Caco-2 (cell line): Measurements from ENCODE around the gene LARGE2. TPM values are rescaled to one million over a fixed set of nuclear protein-coding genes. Genes with fewer than 3 reads are reported as not detected.

Source experiments
- BruUV-seq: library from RNA; stranded (reverse); fragments of 400-500 nt; replicated peaks from 2 replicates; lab custom pipeline; 2021; lab: Mats Ljungman, UMichigan
- CTCF ChIA-PET: fragments of 300-600 bp; sonication (Branson Sonifier 250); formaldehyde crosslinking; loops from one replicate; lab custom pipeline; 2022; ENCODE audit warnings: antibody characterized with exemption; lab: Charles Lee
- POLR2A ChIA-PET: fragments of 300-600 bp; sonication (Branson Sonifier 250); formaldehyde crosslinking; loops from one replicate; lab custom pipeline; 2022; ENCODE audit warnings: antibody characterized with exemption; lab: Charles Lee
- DNase-seq, 2 experiments: peaks; one replicate each; pipeline versions ENCODE4 v3.0.0 to v3.0.0-alpha.2; 2020 to 2022
- H3K27me3 ChIP-seq: replicated peaks from 2 replicates; pipeline ENCODE4 v1.6.0; 2011; ENCODE audit warnings: low read length; ENCODE audit not compliant: control insufficient read depth, insufficient read depth
- H3K36me3 ChIP-seq: 2 replicates; pipeline ENCODE4 v1.5.1; 2011; ENCODE audit warnings: low read length; ENCODE audit not compliant: control insufficient read depth, insufficient read depth
- H3K4me1 ChIP-seq: fragments of 250-450 bp; sonication (Bioruptor Pico); 2 replicates; pipeline ENCODE4 v1.5.1; 2020; ENCODE audit warnings: mild to moderate bottlenecking
- H3K4me3 ChIP-seq: 2 replicates; pipeline ENCODE4 v1.5.1; 2011; ENCODE audit warnings: low read depth, mild to moderate bottlenecking, control low read depth, low read length
- H3K9me3 ChIP-seq: fragments of 250-450 bp; sonication (Bioruptor Pico); 2 replicates; pipeline ENCODE4 v1.5.1; 2020; ENCODE audit warnings: mild to moderate bottlenecking, moderate library complexity
- H3K27ac Mint-ChIP-seq: one replicate; pipeline ENCODE4 v1.8.0; 2022; ENCODE audit warnings: mixed read lengths; ENCODE audit not compliant: unreplicated experiment
- H3K27me3 Mint-ChIP-seq: one replicate; pipeline ENCODE4 v1.8.0; 2022; ENCODE audit warnings: mixed read lengths; ENCODE audit not compliant: insufficient read depth, unreplicated experiment
- H3K36me3 Mint-ChIP-seq: one replicate; pipeline ENCODE4 v1.8.0; 2022; ENCODE audit warnings: mild to moderate bottlenecking, mixed read lengths; ENCODE audit not compliant: insufficient read depth, unreplicated experiment
- H3K4me1 Mint-ChIP-seq: one replicate; pipeline ENCODE4 v1.8.0; 2022; ENCODE audit warnings: low read depth, mixed read lengths; ENCODE audit not compliant: unreplicated experiment
- H3K4me3 Mint-ChIP-seq: one replicate; pipeline ENCODE4 v1.8.0; 2022; ENCODE audit warnings: mild to moderate bottlenecking, moderate library complexity, mixed read lengths; ENCODE audit not compliant: unreplicated experiment
- H3K9me3 Mint-ChIP-seq: one replicate; pipeline ENCODE4 v1.8.0; 2022; ENCODE audit warnings: mixed read lengths; ENCODE audit not compliant: unreplicated experiment
- CTCF ChIP-seq, 2 experiments: fragments of 200-600 bp in 1 of 2; IDR thresholded peaks; 1 replicate in 1 of 2; 2 replicates in 1 of 2; pipeline versions ENCODE4 v1.5.1 to v1.8.0; 2011 to 2022; ENCODE audit warnings: antibody characterized with exemption in 1 of 2, control low read depth in 1 of 2, inconsistent platforms in 1 of 2, low read depth in 1 of 2, low read length in 1 of 2, mild to moderate bottlenecking in 1 of 2, moderate library complexity in 1 of 2; ENCODE audit not compliant: insufficient read depth in 1 of 2, severe bottlenecking in 1 of 2, unreplicated experiment in 1 of 2
- intact Hi-C: fragments of 100-400 bp; cut with micrococcal nuclease; formaldehyde crosslinking; loops from one replicate; pipeline ENCODE4 v1.10.0; 2022; ENCODE audit not compliant: unreplicated experiment
- total RNA-seq: library from RNA; stranded (reverse); gene quantifications from 2 replicates; pipeline ENCODE4 v1.2.3, GENCODE V29; 2022

Gene LARGE2
- total RNA-seq, 1 experiment from 2014 or later: 67.4 TPM

GRCh38 chr11:45926001-45926401 lies 3.5 kb downstream of the LARGE2 start:
- peak in 1 of 2 experiments; percentile 72 for DNase-seq
- intact Hi-C loops: no loop called here
- no peaks in the 10 kb centered on the region for H3K9me3 ChIP-seq
- CTCF ChIA-PET: no interaction called here
- no peaks in the 10 kb centered on the region; the same call in none of the 2 replicates for H3K36me3 ChIP-seq
- no peak for TF ChIP-seq CTCF (IDR thresholded peaks at IDR 0.05; ENCODE audit: insufficient read depth in 1 of 2, low read depth in 1 of 2, low read length in 1 of 2, severe bottlenecking in 1 of 2, unreplicated experiment in 1 of 2)
- H3K27me3 ChIP-seq: no peaks in the 10 kb centered on the region
- Mint-ChIP-seq H3K9me3 (no peaks in the 10 kb centered on the region), H3K36me3 (peaks cover 59% of the 10 kb centered on the region), H3K4me3 (peak overlapping the region; percentile 13), H3K27ac (no peak overlapping the region), H3K27me3 (no peaks in the 10 kb centered on the region), H3K4me1 (peaks cover 14% of the 10 kb centered on the region)
- H3K4me3 ChIP-seq: no peak overlapping the region
- POLR2A ChIA-PET: interaction anchor here (1.1 kb wide), 1 partner anchor 8 kb away, joined by 4 read pairs; the partner anchor contains the start of gene PEX16
- peaks cover 12% of the 10 kb centered on the region for H3K4me1 ChIP-seq
- no TSS peak for BruUV-seq

GRCh38 chr11:45926536-45927331 lies 4.3 kb downstream of the LARGE2 start:
- no peak for TF ChIP-seq CTCF (IDR thresholded peaks at IDR 0.05; ENCODE audit: insufficient read depth in 1 of 2, low read depth in 1 of 2, low read length in 1 of 2, severe bottlenecking in 1 of 2, unreplicated experiment in 1 of 2)
- no peaks in the 10 kb centered on the region for H3K27me3 Mint-ChIP-seq
- H3K36me3 ChIP-seq: no peaks in the 10 kb centered on the region; the same call in none of the 2 replicates
- no peaks in the 10 kb centered on the region for H3K9me3 Mint-ChIP-seq
- H3K27me3 ChIP-seq: no peaks in the 10 kb centered on the region
- H3K9me3 ChIP-seq: no peaks in the 10 kb centered on the region
- DNase-seq: peak in 1 of 2 experiments; percentile 29
- no peak overlapping the region for H3K4me3 Mint-ChIP-seq
- intact Hi-C loops: no loop called here
- CTCF ChIA-PET: no interaction called here
- no peak overlapping the region for H3K27ac Mint-ChIP-seq
- POLR2A ChIA-PET: interaction anchor here (1.1 kb wide), 1 partner anchor 9 kb away, joined by 4 read pairs; the partner anchor contains the start of gene PEX16
- H3K36me3 Mint-ChIP-seq: peaks cover 66% of the 10 kb centered on the region
- H3K4me3 ChIP-seq: no peak overlapping the region
- no TSS peak for BruUV-seq
- H3K4me1 ChIP-seq: peaks cover 5% of the 10 kb centered on the region
- H3K4me1 Mint-ChIP-seq: peaks cover 8% of the 10 kb centered on the region

GRCh38 chr11:45927332-45927683 lies 4.9 kb downstream of the LARGE2 start:
- Histone ChIP-seq H3K27me3 (no peaks in the 10 kb centered on the region), H3K4me3 (no peak overlapping the region), H3K36me3 (peaks cover 1% of the 10 kb centered on the region), H3K9me3 (no peaks in the 10 kb centered on the region), H3K4me1 (0 out of 2 replicates have a peak, but pooled peaks cover 4% of the 10 kb centered on the region)
- BruUV-seq: no TSS peak
- Mint-ChIP-seq H3K4me3 (no peak overlapping the region), H3K27me3 (no peaks in the 10 kb centered on the region), H3K4me1 (peaks cover 7% of the 10 kb centered on the region), H3K36me3 (peaks cover 66% of the 10 kb centered on the region), H3K9me3 (no peaks in the 10 kb centered on the region), H3K27ac (no peak overlapping the region)
- no peak for DNase-seq
- ChIA-PET POLR2A (interaction anchor here (1.1 kb wide), 1 partner anchor 9 kb away, joined by 4 read pairs; the partner anchor contains the start of gene PEX16), CTCF (no interaction called here)
- intact Hi-C loops: no loop called here
- TF ChIP-seq CTCF (IDR thresholded peaks at IDR 0.05; ENCODE audit: insufficient read depth in 1 of 2, low read depth in 1 of 2, low read length in 1 of 2, severe bottlenecking in 1 of 2, unreplicated experiment in 1 of 2): no peak
